K562 (cell line): ENCODE data around the gene CCL27. TPM values are rescaled to one million over a fixed set of nuclear protein-coding genes. Genes with fewer than 3 reads are reported as not detected.

ENCODE experiments used
- ATAC-seq: fragments of 200-7000 bp; cut with Tn5 transposase; 3 replicates; pipeline ENCODE4 v1.9.1; 2020; ENCODE audit warnings: moderate library complexity
- BruUV-seq: library from RNA; stranded (reverse); fragments of 400-500 nt; replicated peaks from 2 replicates; lab custom pipeline; 2021; lab: Mats Ljungman, UMichigan
- CTCF ChIA-PET: fragments of 300-600 bp; formaldehyde crosslinking; extraction: SDS; loops from one replicate; lab custom pipeline; 2021; ENCODE audit warnings: low intra/inter-chr PET ratio; lab: Yijun Ruan, JAX
- POLR2A ChIA-PET: fragments of 300-600, 350-650 bp; sonication (Branson Sonifier 250); formaldehyde crosslinking; extraction: SDS; loops from one replicate; lab custom pipeline; 2021; ENCODE audit warnings: antibody characterized with exemption, inconsistent platforms; lab: Yijun Ruan, JAX
- DNase-seq, 4 experiments: peaks; one replicate each; pipeline versions ENCODE4 v3.0.0 to v3.0.0-alpha.2; 2011 to 2018; ENCODE audit warnings: low spot score in 3 of 4, mixed read lengths in 3 of 4; ENCODE audit errors: extremely low read depth in 1 of 4
- FAIRE-seq: peaks from 2 replicates; lab custom pipeline; 2011; peaks lifted over from hg19 to GRCh38; lab: Jason Lieb, UNC
- H2AFZ ChIP-seq: 2 replicates; pipeline ENCODE4 v1.6.0; 2011; ENCODE audit warnings: low read depth, low read length, control low read depth, inconsistent platforms
- H3K27ac ChIP-seq: fragments of 200-600 bp; 3 replicates; pipeline ENCODE4 v1.8.0; 2011; ENCODE audit warnings: low read depth, mild to moderate bottlenecking, control low read depth, inconsistent platforms, low read length, moderate library complexity, mixed read lengths; ENCODE audit errors: extremely low read depth
- H3K27me3 ChIP-seq, 2 experiments: fragments of 300-600 bp in 1 of 2; 2 replicates in 1 of 2; 3 replicates in 1 of 2; pipeline versions ENCODE4 v1.6.0 to v1.8.0; 2011; ENCODE audit warnings: inconsistent platforms in 2 of 2, low read length in 2 of 2, mild to moderate bottlenecking in 1 of 2, mixed read lengths in 1 of 2, moderate library complexity in 1 of 2; ENCODE audit not compliant: control insufficient read depth in 2 of 2, insufficient read depth in 2 of 2
- H3K36me3 ChIP-seq: fragments of 300-600 bp; 3 replicates; pipeline ENCODE4 v1.8.0; 2011; ENCODE audit warnings: mild to moderate bottlenecking, low read length, inconsistent platforms; ENCODE audit not compliant: control insufficient read depth, insufficient read depth
- H3K4me1 ChIP-seq, 2 experiments: fragments of 200-600 bp in 1 of 2; replicated peaks in 1 of 2; 2 replicates in 1 of 2; 3 replicates in 1 of 2; pipeline versions ENCODE4 v1.5.1 to v1.8.0; 2011; ENCODE audit warnings: inconsistent platforms in 2 of 2, low read length in 2 of 2, mild to moderate bottlenecking in 1 of 2, mixed read lengths in 1 of 2, moderate library complexity in 1 of 2; ENCODE audit not compliant: control insufficient read depth in 2 of 2, insufficient read depth in 2 of 2
- H3K4me2 ChIP-seq: 2 replicates; pipeline ENCODE4 v1.6.1; 2011; ENCODE audit warnings: low read length, control low read depth, inconsistent platforms, mixed read lengths; ENCODE audit not compliant: insufficient read depth
- H3K4me3 ChIP-seq: fragments of 200-600 bp; sonication (generic), shearing (Covaris generic); 2 replicates; pipeline ENCODE4 v1.5.1; 2016; ENCODE audit warnings: control low read depth, inconsistent platforms
- H3K79me2 ChIP-seq: fragments of 200-600 bp; 3 replicates; pipeline ENCODE4 v1.8.0; 2011; ENCODE audit warnings: low read length, inconsistent platforms; ENCODE audit not compliant: control insufficient read depth, insufficient read depth
- H3K9ac ChIP-seq, 2 experiments: 2 replicates each; pipeline versions ENCODE4 v1.6.0 to v1.6.1; 2011; ENCODE audit warnings: low read depth in 2 of 2, low read length in 2 of 2, control low read depth in 1 of 2, inconsistent platforms in 1 of 2, mild to moderate bottlenecking in 1 of 2, mixed read lengths in 1 of 2; ENCODE audit not compliant: insufficient read depth in 1 of 2
- H3K9me1 ChIP-seq: one replicate; pipeline ENCODE4 v1.6.0; 2011; ENCODE audit warnings: inconsistent platforms, mild to moderate bottlenecking, low read length, moderate library complexity; ENCODE audit not compliant: control insufficient read depth, insufficient read depth
- H3K9me3 ChIP-seq: replicated peaks from 2 replicates; pipeline ENCODE4 v1.5.1; 2011; ENCODE audit warnings: low read depth, low read length, inconsistent platforms; ENCODE audit not compliant: control insufficient read depth, insufficient read depth
- H4K20me1 ChIP-seq: replicated peaks from 2 replicates; pipeline ENCODE4 v1.6.1; 2011; ENCODE audit warnings: low read length, inconsistent platforms, mixed read lengths; ENCODE audit not compliant: control insufficient read depth, insufficient read depth
- DIDO1 ChIP-seq: fragments of 450-650 bp; IDR thresholded peaks from 2 replicates; pipeline ENCODE4 v1.6.1; 2016; ENCODE audit warnings: low read depth, missing biosample characterization, missing genetic modification characterization
- FOXJ3 ChIP-seq: sonication (generic); formaldehyde crosslinking; IDR thresholded peaks from 2 replicates; pipeline ENCODE4 v1.4.0; 2020; ENCODE audit warnings: mild to moderate bottlenecking, missing genetic modification reagents
- GATA2 ChIP-seq: sonication (generic); formaldehyde crosslinking; IDR thresholded peaks from 2 replicates; pipeline ENCODE4 v1.4.0; 2020; ENCODE audit warnings: mild to moderate bottlenecking, missing genetic modification reagents
- HDAC3 ChIP-seq: fragments of 450-650 bp; IDR thresholded peaks from 2 replicates; pipeline ENCODE4 v1.6.1; 2018; ENCODE audit warnings: borderline replicate concordance, mild to moderate bottlenecking, moderate library complexity; ENCODE audit not compliant: partially characterized antibody
- POLR2G ChIP-seq: fragments of 200-400 bp; formaldehyde crosslinking; IDR thresholded peaks from 2 replicates; pipeline ENCODE4 v1.6.1; 2017; ENCODE audit warnings: low read depth, mild to moderate bottlenecking, antibody characterized with exemption, low read length, moderate library complexity
- SIX5 ChIP-seq, 2 experiments: IDR thresholded peaks; 2 replicates each; pipeline ENCODE4 v1.6.1; 2011; ENCODE audit warnings: low read length in 2 of 2, borderline replicate concordance in 1 of 2, low read depth in 1 of 2, mild to moderate bottlenecking in 1 of 2, moderate library complexity in 1 of 2; ENCODE audit not compliant: insufficient read depth in 1 of 2
- ZFP30 ChIP-seq: fragments of 250-450 bp; sonication (Bioruptor Pico); IDR thresholded peaks from 2 replicates; pipeline ENCODE4 v1.8.0; 2022; ENCODE audit warnings: moderate library complexity, mild to moderate bottlenecking, inconsistent platforms, borderline replicate concordance
- ZNF347 ChIP-seq: fragments of 450-650 bp; formaldehyde crosslinking; IDR thresholded peaks from 2 replicates; pipeline ENCODE4 v1.4.0; 2020; ENCODE audit warnings: low read depth, mild to moderate bottlenecking, moderate library complexity
- WGBS: fragments of 100-300 bp; shearing (Covaris generic); methylation state at CpG from one replicate; pipeline ENCODE4 v1.1.6; 2016; ENCODE audit warnings: low coverage, mixed read lengths; ENCODE audit not compliant: insufficient coverage; ENCODE audit errors: missing lambda C conversion rate; 5-methylcytosine and 5-hydroxymethylcytosine counted together
- in situ Hi-C: fragments of 300-500 bp; cut with MboI; formaldehyde crosslinking; loops from 4 replicates; pipeline ENCODE4 v1.15.0; 2018; ENCODE audit warnings: inconsistent platforms, mixed read lengths
- intact Hi-C: fragments of 100-400 bp; cut with micrococcal nuclease; formaldehyde crosslinking; loops from 2 replicates; pipeline ENCODE4 v1.14.2; 2022
- polyA plus RNA-seq, 8 experiments: library from polyadenylated mRNA; depleted of rRNA in 4 of 8; stranded (reverse) in 5 of 8; unstranded in 3 of 8; fragments of >200 nt; fragmentation: Nextera tagmentation in 2 of 8; fragmentation: Illumina TruSeq in 1 of 8; extraction: Ambion mirVana in 2 of 8; extraction: Trizol in 1 of 8; gene quantifications; 2 replicates each; pipeline versions ENCODE4 v1.2.1 to v1.2.3, GENCODE V29; 2011 to 2014; ENCODE audit warnings: inconsistent platforms in 1 of 8, missing spikeins in 1 of 8
- total RNA-seq, 7 experiments: library from RNA; depleted of rRNA in 6 of 7; stranded (reverse); fragments of >200 nt in 6 of 7; fragmentation: Illumina TruSeq in 2 of 7; extraction: Trizol in 2 of 7; gene quantifications; 2 replicates each; pipeline versions ENCODE4 v1.2.1 to v1.2.3, GENCODE V29; 2011 to 2021; ENCODE audit warnings: low replicate concordance in 1 of 7
- TF ChIP-seq, protein P1 (sequence below): fragments of 250-450 bp; sonication (Bioruptor Pico); IDR thresholded peaks from 2 replicates; pipeline ENCODE4 v1.5.0; 2020; ENCODE audit warnings: mild to moderate bottlenecking, borderline replicate concordance
- TF ChIP-seq, protein P2 (sequence below): fragments of 250-450 bp; sonication (Bioruptor Pico); IDR thresholded peaks from 2 replicates; pipeline ENCODE4 v1.8.0; 2022; ENCODE audit warnings: moderate library complexity, mild to moderate bottlenecking, inconsistent platforms
- TF ChIP-seq, protein P3 (sequence below): fragments of 250-450 bp; sonication (Bioruptor Pico); IDR thresholded peaks from 2 replicates; pipeline ENCODE4 v1.5.0; 2021; ENCODE audit warnings: mild to moderate bottlenecking, borderline replicate concordance
- TF ChIP-seq, protein P4 (sequence below): IDR thresholded peaks from 3 replicates; pipeline ENCODE4 v1.6.1; 2011; ENCODE audit warnings: borderline replicate concordance, mild to moderate bottlenecking; ENCODE audit not compliant: insufficient read length, insufficient read depth

The CCL27 gene
- total and polyA plus RNA-seq, 9 of the 15 experiments (the other 6 are each of a cell fraction or from before 2014, with no cell fraction given), result 0.10 to 0.53 (median 0.27) TPM; not detected in 5

DNA sequence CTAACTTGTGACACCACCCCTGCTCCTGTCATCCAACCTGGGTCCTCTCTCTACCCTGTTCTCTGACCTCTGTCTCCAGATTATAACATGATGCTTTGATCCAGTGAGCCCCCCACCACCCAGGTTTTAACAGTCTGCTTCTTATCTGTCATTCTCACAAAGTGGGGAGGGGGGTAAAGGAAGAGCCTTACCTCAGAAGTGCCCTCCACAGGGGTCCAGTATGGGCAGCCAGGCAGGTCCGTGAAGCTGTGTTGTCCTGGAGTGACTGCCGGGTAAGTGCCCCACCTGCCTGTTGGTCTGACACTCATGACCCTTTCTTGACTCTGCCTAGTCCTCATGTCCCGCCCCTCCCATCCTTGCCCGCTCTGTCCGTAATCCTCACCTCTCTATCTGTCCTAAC, 7.1 kb downstream of the CCL27 start:
- Histone ChIP-seq H3K27me3 (no peaks in the 10 kb centered on the region), H3K4me1 (peaks cover 28 to 45% of the 10 kb centered on the region in 2 experiments), H3K4me3 (no peak overlapping the region), H3K9me1 (no peaks in the 10 kb centered on the region), H3K36me3 (peaks cover 4% of the 10 kb centered on the region; the same call in 1 of the 3 replicates), H3K4me2 (no peak overlapping the region), H3K9ac (no peak overlapping the region), H3K27ac (no peak overlapping the region), H4K20me1 (no peaks in the 10 kb centered on the region), H3K9me3 (no peaks in the 10 kb centered on the region), H3K79me2 (no peaks in the 10 kb centered on the region), H2AFZ (no peak overlapping the region)
- DNase-seq (no peak), ATAC-seq (no peak), FAIRE-seq (no peak)
- intact Hi-C loops, result no loop called here
- ChIA-PET CTCF (no interaction called here), POLR2A (no interaction called here)
- 74% methylated on average over 4 of the region's 5 CpGs for WGBS
- no TSS peak for BruUV-seq
- in situ Hi-C loops, result no loop called here
- TF ChIP-seq ZFP30 (CRISPR knock-in tag) (no peak), SIX5 (IDR thresholded peaks at IDR 0.05; ENCODE audit: borderline replicate concordance in 1 of 2, insufficient read depth in 1 of 2, low read depth in 1 of 2, low read length in 2 of 2) (no peak), ZNF347 (no peak), POLR2G (no peak), DIDO1 (tag) (no peak), GATA2 (CRISPR knock-in tag) (no peak), FOXJ3 (no peak), HDAC3 (no peak)
- TF ChIP-seq, protein P1, sequence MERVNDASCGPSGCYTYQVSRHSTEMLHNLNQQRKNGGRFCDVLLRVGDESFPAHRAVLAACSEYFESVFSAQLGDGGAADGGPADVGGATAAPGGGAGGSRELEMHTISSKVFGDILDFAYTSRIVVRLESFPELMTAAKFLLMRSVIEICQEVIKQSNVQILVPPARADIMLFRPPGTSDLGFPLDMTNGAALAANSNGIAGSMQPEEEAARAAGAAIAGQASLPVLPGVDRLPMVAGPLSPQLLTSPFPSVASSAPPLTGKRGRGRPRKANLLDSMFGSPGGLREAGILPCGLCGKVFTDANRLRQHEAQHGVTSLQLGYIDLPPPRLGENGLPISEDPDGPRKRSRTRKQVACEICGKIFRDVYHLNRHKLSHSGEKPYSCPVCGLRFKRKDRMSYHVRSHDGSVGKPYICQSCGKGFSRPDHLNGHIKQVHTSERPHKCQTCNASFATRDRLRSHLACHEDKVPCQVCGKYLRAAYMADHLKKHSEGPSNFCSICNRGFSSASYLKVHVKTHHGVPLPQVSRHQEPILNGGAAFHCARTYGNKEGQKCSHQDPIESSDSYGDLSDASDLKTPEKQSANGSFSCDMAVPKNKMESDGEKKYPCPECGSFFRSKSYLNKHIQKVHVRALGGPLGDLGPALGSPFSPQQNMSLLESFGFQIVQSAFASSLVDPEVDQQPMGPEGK (CRISPR knock-in tag), result no peak
- TF ChIP-seq, protein P2, sequence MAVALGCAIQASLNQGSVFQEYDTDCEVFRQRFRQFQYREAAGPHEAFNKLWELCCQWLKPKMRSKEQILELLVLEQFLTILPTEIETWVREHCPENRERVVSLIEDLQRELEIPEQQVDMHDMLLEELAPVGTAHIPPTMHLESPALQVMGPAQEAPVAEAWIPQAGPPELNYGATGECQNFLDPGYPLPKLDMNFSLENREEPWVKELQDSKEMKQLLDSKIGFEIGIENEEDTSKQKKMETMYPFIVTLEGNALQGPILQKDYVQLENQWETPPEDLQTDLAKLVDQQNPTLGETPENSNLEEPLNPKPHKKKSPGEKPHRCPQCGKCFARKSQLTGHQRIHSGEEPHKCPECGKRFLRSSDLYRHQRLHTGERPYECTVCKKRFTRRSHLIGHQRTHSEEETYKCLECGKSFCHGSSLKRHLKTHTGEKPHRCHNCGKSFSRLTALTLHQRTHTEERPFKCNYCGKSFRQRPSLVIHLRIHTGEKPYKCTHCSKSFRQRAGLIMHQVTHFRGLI (CRISPR knock-in tag), result no peak
- TF ChIP-seq, protein P3, sequence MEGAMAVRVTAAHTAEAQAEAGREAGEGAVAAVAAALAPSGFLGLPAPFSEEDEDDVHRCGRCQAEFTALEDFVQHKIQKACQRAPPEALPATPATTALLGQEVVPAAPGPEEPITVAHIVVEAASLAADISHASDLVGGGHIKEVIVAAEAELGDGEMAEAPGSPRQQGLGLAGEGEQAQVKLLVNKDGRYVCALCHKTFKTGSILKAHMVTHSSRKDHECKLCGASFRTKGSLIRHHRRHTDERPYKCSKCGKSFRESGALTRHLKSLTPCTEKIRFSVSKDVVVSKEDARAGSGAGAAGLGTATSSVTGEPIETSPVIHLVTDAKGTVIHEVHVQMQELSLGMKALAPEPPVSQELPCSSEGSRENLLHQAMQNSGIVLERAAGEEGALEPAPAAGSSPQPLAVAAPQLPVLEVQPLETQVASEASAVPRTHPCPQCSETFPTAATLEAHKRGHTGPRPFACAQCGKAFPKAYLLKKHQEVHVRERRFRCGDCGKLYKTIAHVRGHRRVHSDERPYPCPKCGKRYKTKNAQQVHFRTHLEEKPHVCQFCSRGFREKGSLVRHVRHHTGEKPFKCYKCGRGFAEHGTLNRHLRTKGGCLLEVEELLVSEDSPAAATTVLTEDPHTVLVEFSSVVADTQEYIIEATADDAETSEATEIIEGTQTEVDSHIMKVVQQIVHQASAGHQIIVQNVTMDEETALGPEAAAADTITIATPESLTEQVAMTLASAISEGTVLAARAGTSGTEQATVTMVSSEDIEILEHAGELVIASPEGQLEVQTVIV (CRISPR knock-in tag), result no peak
- TF ChIP-seq, protein P4, sequence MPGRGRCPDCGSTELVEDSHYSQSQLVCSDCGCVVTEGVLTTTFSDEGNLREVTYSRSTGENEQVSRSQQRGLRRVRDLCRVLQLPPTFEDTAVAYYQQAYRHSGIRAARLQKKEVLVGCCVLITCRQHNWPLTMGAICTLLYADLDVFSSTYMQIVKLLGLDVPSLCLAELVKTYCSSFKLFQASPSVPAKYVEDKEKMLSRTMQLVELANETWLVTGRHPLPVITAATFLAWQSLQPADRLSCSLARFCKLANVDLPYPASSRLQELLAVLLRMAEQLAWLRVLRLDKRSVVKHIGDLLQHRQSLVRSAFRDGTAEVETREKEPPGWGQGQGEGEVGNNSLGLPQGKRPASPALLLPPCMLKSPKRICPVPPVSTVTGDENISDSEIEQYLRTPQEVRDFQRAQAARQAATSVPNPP, result no peak
